HepG2 (cell line): ENCODE data around the gene LGI4.

Experiments used
- CEBPB ChIP-seq: IDR thresholded peaks from 2 replicates; pipeline ENCODE4 v1.6.1; 2011; ENCODE audit warnings: low read depth, low read length, improper control_type of control experiment, borderline replicate concordance
- EP300 ChIP-seq, 3 experiments: sonication (generic) in 1 of 3; formaldehyde crosslinking in 1 of 3; IDR thresholded peaks; 2 replicates each; pipeline versions ENCODE4 v1.5.1 to v1.6.1; 2011 to 2020; ENCODE audit warnings: low read depth in 2 of 3, low read length in 2 of 3, borderline replicate concordance in 1 of 3, improper control_type of control experiment in 1 of 3, mild to moderate bottlenecking in 1 of 3, missing genetic modification reagents in 1 of 3, moderate library complexity in 1 of 3
- POLR2AphosphoS5 ChIP-seq: IDR thresholded peaks from 2 replicates; pipeline ENCODE4 v1.6.1; 2012; ENCODE audit warnings: low read depth, low read length
- TF ChIP-seq, protein P1 (sequence below): sonication (generic); formaldehyde crosslinking; IDR thresholded peaks from 2 replicates; pipeline ENCODE4 v1.4.0; 2020; ENCODE audit warnings: missing genetic modification reagents
- TF ChIP-seq, protein P2 (sequence below): sonication (generic); formaldehyde crosslinking; IDR thresholded peaks from 2 replicates; pipeline ENCODE4 v1.4.0; 2020; ENCODE audit warnings: missing genetic modification reagents
- TF ChIP-seq, protein P3 (sequence below): sonication (generic); formaldehyde crosslinking; IDR thresholded peaks from 2 replicates; pipeline ENCODE4 v1.4.0; 2020; ENCODE audit warnings: mild to moderate bottlenecking, missing genetic modification reagents
- TF ChIP-seq, protein P4 (sequence below): sonication (generic); formaldehyde crosslinking; IDR thresholded peaks from 2 replicates; pipeline ENCODE4 v1.4.0; 2020; ENCODE audit warnings: low read depth, mild to moderate bottlenecking, missing genetic modification reagents

DNA sequence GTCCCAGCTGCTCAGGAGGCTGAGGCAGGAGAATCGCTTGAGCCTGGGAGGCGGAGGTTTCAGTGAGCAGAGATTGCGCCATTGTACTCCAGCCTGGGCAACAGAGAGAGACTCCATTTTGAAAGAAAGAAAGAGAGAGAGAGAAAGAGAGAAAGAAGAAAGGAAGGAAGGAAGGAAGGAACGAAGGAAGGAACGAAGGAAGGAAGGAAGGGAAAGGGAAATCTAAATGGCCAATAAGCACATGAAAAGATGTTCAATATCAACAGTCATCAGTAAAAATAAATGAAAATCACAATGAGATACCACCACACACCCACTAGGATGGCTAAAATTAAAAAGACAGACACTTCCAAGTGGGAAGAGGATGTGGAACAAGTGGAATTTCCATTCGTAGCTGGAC, 39.4 kb upstream of the LGI4 start:
- no peak for TF ChIP-seq CEBPB
- TF ChIP-seq, protein P1, sequence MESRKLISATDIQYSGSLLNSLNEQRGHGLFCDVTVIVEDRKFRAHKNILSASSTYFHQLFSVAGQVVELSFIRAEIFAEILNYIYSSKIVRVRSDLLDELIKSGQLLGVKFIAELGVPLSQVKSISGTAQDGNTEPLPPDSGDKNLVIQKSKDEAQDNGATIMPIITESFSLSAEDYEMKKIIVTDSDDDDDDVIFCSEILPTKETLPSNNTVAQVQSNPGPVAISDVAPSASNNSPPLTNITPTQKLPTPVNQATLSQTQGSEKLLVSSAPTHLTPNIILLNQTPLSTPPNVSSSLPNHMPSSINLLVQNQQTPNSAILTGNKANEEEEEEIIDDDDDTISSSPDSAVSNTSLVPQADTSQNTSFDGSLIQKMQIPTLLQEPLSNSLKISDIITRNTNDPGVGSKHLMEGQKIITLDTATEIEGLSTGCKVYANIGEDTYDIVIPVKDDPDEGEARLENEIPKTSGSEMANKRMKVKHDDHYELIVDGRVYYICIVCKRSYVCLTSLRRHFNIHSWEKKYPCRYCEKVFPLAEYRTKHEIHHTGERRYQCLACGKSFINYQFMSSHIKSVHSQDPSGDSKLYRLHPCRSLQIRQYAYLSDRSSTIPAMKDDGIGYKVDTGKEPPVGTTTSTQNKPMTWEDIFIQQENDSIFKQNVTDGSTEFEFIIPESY (CRISPR knock-in tag), result no peak
- TF ChIP-seq POLR2AphosphoS5, result no peak
- TF ChIP-seq, protein P2, sequence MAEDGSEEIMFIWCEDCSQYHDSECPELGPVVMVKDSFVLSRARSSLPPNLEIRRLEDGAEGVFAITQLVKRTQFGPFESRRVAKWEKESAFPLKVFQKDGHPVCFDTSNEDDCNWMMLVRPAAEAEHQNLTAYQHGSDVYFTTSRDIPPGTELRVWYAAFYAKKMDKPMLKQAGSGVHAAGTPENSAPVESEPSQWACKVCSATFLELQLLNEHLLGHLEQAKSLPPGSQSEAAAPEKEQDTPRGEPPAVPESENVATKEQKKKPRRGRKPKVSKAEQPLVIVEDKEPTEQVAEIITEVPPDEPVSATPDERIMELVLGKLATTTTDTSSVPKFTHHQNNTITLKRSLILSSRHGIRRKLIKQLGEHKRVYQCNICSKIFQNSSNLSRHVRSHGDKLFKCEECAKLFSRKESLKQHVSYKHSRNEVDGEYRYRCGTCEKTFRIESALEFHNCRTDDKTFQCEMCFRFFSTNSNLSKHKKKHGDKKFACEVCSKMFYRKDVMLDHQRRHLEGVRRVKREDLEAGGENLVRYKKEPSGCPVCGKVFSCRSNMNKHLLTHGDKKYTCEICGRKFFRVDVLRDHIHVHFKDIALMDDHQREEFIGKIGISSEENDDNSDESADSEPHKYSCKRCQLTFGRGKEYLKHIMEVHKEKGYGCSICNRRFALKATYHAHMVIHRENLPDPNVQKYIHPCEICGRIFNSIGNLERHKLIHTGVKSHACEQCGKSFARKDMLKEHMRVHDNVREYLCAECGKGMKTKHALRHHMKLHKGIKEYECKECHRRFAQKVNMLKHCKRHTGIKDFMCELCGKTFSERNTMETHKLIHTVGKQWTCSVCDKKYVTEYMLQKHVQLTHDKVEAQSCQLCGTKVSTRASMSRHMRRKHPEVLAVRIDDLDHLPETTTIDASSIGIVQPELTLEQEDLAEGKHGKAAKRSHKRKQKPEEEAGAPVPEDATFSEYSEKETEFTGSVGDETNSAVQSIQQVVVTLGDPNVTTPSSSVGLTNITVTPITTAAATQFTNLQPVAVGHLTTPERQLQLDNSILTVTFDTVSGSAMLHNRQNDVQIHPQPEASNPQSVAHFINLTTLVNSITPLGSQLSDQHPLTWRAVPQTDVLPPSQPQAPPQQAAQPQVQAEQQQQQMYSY (CRISPR knock-in tag), result no peak
- TF ChIP-seq, protein P3, sequence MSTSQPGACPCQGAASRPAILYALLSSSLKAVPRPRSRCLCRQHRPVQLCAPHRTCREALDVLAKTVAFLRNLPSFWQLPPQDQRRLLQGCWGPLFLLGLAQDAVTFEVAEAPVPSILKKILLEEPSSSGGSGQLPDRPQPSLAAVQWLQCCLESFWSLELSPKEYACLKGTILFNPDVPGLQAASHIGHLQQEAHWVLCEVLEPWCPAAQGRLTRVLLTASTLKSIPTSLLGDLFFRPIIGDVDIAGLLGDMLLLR (CRISPR knock-in tag), result no peak
- TF ChIP-seq, protein P4, sequence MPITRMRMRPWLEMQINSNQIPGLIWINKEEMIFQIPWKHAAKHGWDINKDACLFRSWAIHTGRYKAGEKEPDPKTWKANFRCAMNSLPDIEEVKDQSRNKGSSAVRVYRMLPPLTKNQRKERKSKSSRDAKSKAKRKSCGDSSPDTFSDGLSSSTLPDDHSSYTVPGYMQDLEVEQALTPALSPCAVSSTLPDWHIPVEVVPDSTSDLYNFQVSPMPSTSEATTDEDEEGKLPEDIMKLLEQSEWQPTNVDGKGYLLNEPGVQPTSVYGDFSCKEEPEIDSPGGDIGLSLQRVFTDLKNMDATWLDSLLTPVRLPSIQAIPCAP (CRISPR knock-in tag), result no peak
- TF ChIP-seq EP300 (IDR thresholded peaks at IDR 0.05; ENCODE audit: low read depth in 2 of 2, low read length in 2 of 2), result no peak
- TF ChIP-seq EP300 (CRISPR knock-in tag; IDR thresholded peaks at IDR 0.05; ENCODE audit: borderline replicate concordance), result no peak
